ENCODE data around the gene HHAT.

GRCh38 chr1:210620867-210621488 is 292.3 kb downstream of the HHAT start:
- TF ChIP-seq POLR2A (IDR thresholded peaks at IDR 0.05; ENCODE audit: low read length) (no peak), GATA1 (IDR thresholded peaks at IDR 0.05; ENCODE audit: low read depth, low read length) (no peak)
